K562 (cell line): Measurements from ENCODE around the gene CXCR5. TPM values are rescaled to one million over a fixed set of nuclear protein-coding genes. Genes with fewer than 3 reads are reported as not detected.

Source experiments
- ATAC-seq: fragments of 200-7000 bp; cut with Tn5 transposase; 3 replicates; pipeline ENCODE4 v1.9.1; 2020; ENCODE audit warnings: moderate library complexity
- BruUV-seq: library from RNA; stranded (reverse); fragments of 400-500 nt; replicated peaks from 2 replicates; lab custom pipeline; 2021; lab: Mats Ljungman, UMichigan
- CTCF ChIA-PET: fragments of 300-600 bp; formaldehyde crosslinking; extraction: SDS; loops from one replicate; lab custom pipeline; 2021; ENCODE audit warnings: low intra/inter-chr PET ratio; lab: Yijun Ruan, JAX
- POLR2A ChIA-PET: fragments of 300-600, 350-650 bp; sonication (Branson Sonifier 250); formaldehyde crosslinking; extraction: SDS; loops from one replicate; lab custom pipeline; 2021; ENCODE audit warnings: antibody characterized with exemption, inconsistent platforms; lab: Yijun Ruan, JAX
- DNase-seq, 4 experiments: peaks; one replicate each; pipeline versions ENCODE4 v3.0.0 to v3.0.0-alpha.2; 2011 to 2018; ENCODE audit warnings: low spot score in 3 of 4, mixed read lengths in 3 of 4; ENCODE audit errors: extremely low read depth in 1 of 4
- FAIRE-seq: peaks from 2 replicates; lab custom pipeline; 2011; peaks lifted over from hg19 to GRCh38; lab: Jason Lieb, UNC
- H2AFZ ChIP-seq: 2 replicates; pipeline ENCODE4 v1.6.0; 2011; ENCODE audit warnings: low read depth, low read length, control low read depth, inconsistent platforms
- H3K27ac ChIP-seq: fragments of 200-600 bp; 3 replicates; pipeline ENCODE4 v1.8.0; 2011; ENCODE audit warnings: low read depth, mild to moderate bottlenecking, control low read depth, inconsistent platforms, low read length, moderate library complexity, mixed read lengths; ENCODE audit errors: extremely low read depth
- H3K27me3 ChIP-seq, 2 experiments: fragments of 300-600 bp in 1 of 2; 2 replicates in 1 of 2; 3 replicates in 1 of 2; pipeline versions ENCODE4 v1.6.0 to v1.8.0; 2011; ENCODE audit warnings: inconsistent platforms in 2 of 2, low read length in 2 of 2, mild to moderate bottlenecking in 1 of 2, mixed read lengths in 1 of 2, moderate library complexity in 1 of 2; ENCODE audit not compliant: control insufficient read depth in 2 of 2, insufficient read depth in 2 of 2
- H3K36me3 ChIP-seq: fragments of 300-600 bp; 3 replicates; pipeline ENCODE4 v1.8.0; 2011; ENCODE audit warnings: mild to moderate bottlenecking, low read length, inconsistent platforms; ENCODE audit not compliant: control insufficient read depth, insufficient read depth
- H3K4me1 ChIP-seq, 2 experiments: fragments of 200-600 bp in 1 of 2; replicated peaks in 1 of 2; 2 replicates in 1 of 2; 3 replicates in 1 of 2; pipeline versions ENCODE4 v1.5.1 to v1.8.0; 2011; ENCODE audit warnings: inconsistent platforms in 2 of 2, low read length in 2 of 2, mild to moderate bottlenecking in 1 of 2, mixed read lengths in 1 of 2, moderate library complexity in 1 of 2; ENCODE audit not compliant: control insufficient read depth in 2 of 2, insufficient read depth in 2 of 2
- H3K4me2 ChIP-seq: 2 replicates; pipeline ENCODE4 v1.6.1; 2011; ENCODE audit warnings: low read length, control low read depth, inconsistent platforms, mixed read lengths; ENCODE audit not compliant: insufficient read depth
- H3K4me3 ChIP-seq: fragments of 200-600 bp; sonication (generic), shearing (Covaris generic); 2 replicates; pipeline ENCODE4 v1.5.1; 2016; ENCODE audit warnings: control low read depth, inconsistent platforms
- H3K79me2 ChIP-seq: fragments of 200-600 bp; 3 replicates; pipeline ENCODE4 v1.8.0; 2011; ENCODE audit warnings: low read length, inconsistent platforms; ENCODE audit not compliant: control insufficient read depth, insufficient read depth
- H3K9ac ChIP-seq, 2 experiments: 2 replicates each; pipeline versions ENCODE4 v1.6.0 to v1.6.1; 2011; ENCODE audit warnings: low read depth in 2 of 2, low read length in 2 of 2, control low read depth in 1 of 2, inconsistent platforms in 1 of 2, mild to moderate bottlenecking in 1 of 2, mixed read lengths in 1 of 2; ENCODE audit not compliant: insufficient read depth in 1 of 2
- H3K9me1 ChIP-seq: one replicate; pipeline ENCODE4 v1.6.0; 2011; ENCODE audit warnings: inconsistent platforms, mild to moderate bottlenecking, low read length, moderate library complexity; ENCODE audit not compliant: control insufficient read depth, insufficient read depth
- H3K9me3 ChIP-seq: replicated peaks from 2 replicates; pipeline ENCODE4 v1.5.1; 2011; ENCODE audit warnings: low read depth, low read length, inconsistent platforms; ENCODE audit not compliant: control insufficient read depth, insufficient read depth
- H4K20me1 ChIP-seq: replicated peaks from 2 replicates; pipeline ENCODE4 v1.6.1; 2011; ENCODE audit warnings: low read length, inconsistent platforms, mixed read lengths; ENCODE audit not compliant: control insufficient read depth, insufficient read depth
- ATF3 ChIP-seq, 2 experiments: fragments of 450-650 bp in 1 of 2; sonication (generic) in 1 of 2; formaldehyde crosslinking in 1 of 2; IDR thresholded peaks in 1 of 2; conservative IDR thresholded peaks in 1 of 2; 2 replicates each; pipeline versions ENCODE4 v1.6.1 to v1.8.1; 2016 to 2023; ENCODE audit warnings: mild to moderate bottlenecking in 2 of 2, moderate library complexity in 2 of 2, inconsistent platforms in 1 of 2, missing genetic modification reagents in 1 of 2
- CBFB ChIP-seq: sonication (generic); formaldehyde crosslinking; IDR thresholded peaks from 2 replicates; pipeline ENCODE4 v1.4.0; 2020; ENCODE audit warnings: mild to moderate bottlenecking, missing genetic modification reagents
- CBX2 ChIP-seq: fragments of 200-600 bp; sonication (generic); IDR thresholded peaks from one replicate; pipeline ENCODE4 v1.6.1; 2012; ENCODE audit warnings: mild to moderate bottlenecking, low read length, inconsistent platforms; ENCODE audit not compliant: insufficient read depth, poor library complexity, severe bottlenecking
- JUND ChIP-seq, 2 experiments: IDR thresholded peaks; 2 replicates in 1 of 2; 3 replicates in 1 of 2; pipeline ENCODE4 v1.6.1; 2011; ENCODE audit warnings: borderline replicate concordance in 2 of 2, low read depth in 2 of 2, low read length in 2 of 2, improper control_type of control experiment in 1 of 2, missing biosample characterization in 1 of 2, missing genetic modification characterization in 1 of 2, missing genetic modification reagents in 1 of 2
- MTA2 ChIP-seq: fragments of 450-650 bp; IDR thresholded peaks from 2 replicates; pipeline ENCODE4 v1.6.1; 2016; ENCODE audit warnings: low read depth
- PRDM10 ChIP-seq: fragments of 450-650 bp; IDR thresholded peaks from 2 replicates; pipeline ENCODE4 v1.6.1; 2018; ENCODE audit not compliant: partially characterized antibody
- SRSF3 ChIP-seq: fragments of 200-400 bp; formaldehyde crosslinking; IDR thresholded peaks from 2 replicates; pipeline ENCODE4 v1.6.1; 2016; ENCODE audit warnings: mild to moderate bottlenecking, low read length, moderate library complexity; ENCODE audit not compliant: insufficient read depth
- YBX1 ChIP-seq: fragments of 450-650 bp; IDR thresholded peaks from 2 replicates; pipeline ENCODE4 v1.7.1; 2016; ENCODE audit warnings: mild to moderate bottlenecking
- ZNF655 ChIP-seq: fragments of 250-450 bp; sonication (Bioruptor Pico); IDR thresholded peaks from 2 replicates; pipeline ENCODE4 v1.5.0; 2021
- in situ Hi-C: fragments of 300-500 bp; cut with MboI; formaldehyde crosslinking; loops from 4 replicates; pipeline ENCODE4 v1.15.0; 2018; ENCODE audit warnings: inconsistent platforms, mixed read lengths
- intact Hi-C: fragments of 100-400 bp; cut with micrococcal nuclease; formaldehyde crosslinking; loops from 2 replicates; pipeline ENCODE4 v1.14.2; 2022
- polyA plus RNA-seq, 8 experiments: library from polyadenylated mRNA; depleted of rRNA in 4 of 8; stranded (reverse) in 5 of 8; unstranded in 3 of 8; fragments of >200 nt; fragmentation: Nextera tagmentation in 2 of 8; fragmentation: Illumina TruSeq in 1 of 8; extraction: Ambion mirVana in 2 of 8; extraction: Trizol in 1 of 8; gene quantifications; 2 replicates each; pipeline versions ENCODE4 v1.2.1 to v1.2.3, GENCODE V29; 2011 to 2014; ENCODE audit warnings: inconsistent platforms in 1 of 8, missing spikeins in 1 of 8
- total RNA-seq, 7 experiments: library from RNA; depleted of rRNA in 6 of 7; stranded (reverse); fragments of >200 nt in 6 of 7; fragmentation: Illumina TruSeq in 2 of 7; extraction: Trizol in 2 of 7; gene quantifications; 2 replicates each; pipeline versions ENCODE4 v1.2.1 to v1.2.3, GENCODE V29; 2011 to 2021; ENCODE audit warnings: low replicate concordance in 1 of 7

The CXCR5 gene
- total and polyA plus RNA-seq, 9 of the 15 experiments (the other 6 are each of a cell fraction or from before 2014, with no cell fraction given), result 0.03 to 0.06 TPM; not detected in 7

- Histone ChIP-seq H3K4me1 (peaks cover 5 to 22% of the 10 kb centered on the region in 2 experiments; a peak in 3 of 5 replicates), H3K4me3 (no peak overlapping the region), H4K20me1 (no peaks in the 10 kb centered on the region), H3K9me3 (no peaks in the 10 kb centered on the region; the same call in 1 of the 2 replicates), H3K27me3 (no peaks in the 10 kb centered on the region), H3K4me2 (no peak overlapping the region), H2AFZ (peak overlapping the region; percentile 71), H3K9me1 (no peaks in the 10 kb centered on the region), H3K27ac (peak overlapping the region; percentile 6; the same call in 2 of the 3 replicates), H3K79me2 (no peaks in the 10 kb centered on the region), H3K36me3 (no peaks in the 10 kb centered on the region), H3K9ac (no peak overlapping the region)
- intact Hi-C loops (no loop called here), in situ Hi-C loops (no loop called here)
- POLR2A ChIA-PET, result interaction anchor here (1.0 to 1.7 kb wide), 3 partner anchors 13 to 53 kb away, joined by 3 to 6 read pairs (median 5); no protein-coding TSS in a partner anchor
- FAIRE-seq (no peak), DNase-seq (peak; percentile 36 to 45 (median 40)), ATAC-seq (peak; percentile 39; the same call in 2 of the 3 replicates)
- BruUV-seq, result no TSS peak
- CTCF ChIA-PET, result no interaction called here
- TF ChIP-seq JUND (IDR thresholded peaks at IDR 0.05; ENCODE audit: borderline replicate concordance, low read depth, low read length), result 0 out of 2 replicates have a peak, but pooled peaks have one; percentile 19
- TF ChIP-seq JUND (tag; IDR thresholded peaks at IDR 0.05; ENCODE audit: borderline replicate concordance, low read depth, low read length), result no peak
- no peak for TF ChIP-seq CBX2
- TF ChIP-seq MTA2, result no peak
- no peak for TF ChIP-seq ZNF655 (CRISPR knock-in tag)
- TF ChIP-seq ATF3 (IDR thresholded peaks at IDR 0.05), result peak; percentile 19; the same call in 1 of the 2 replicates
- TF ChIP-seq ATF3 (CRISPR knock-in tag; conservative IDR thresholded peaks at IDR 0.05), result no peak
- no peak for TF ChIP-seq YBX1
- no peak for TF ChIP-seq CBFB
- TF ChIP-seq SRSF3, result no peak
- TF ChIP-seq PRDM10, result peak; percentile 30
Measured at GRCh38 chr11:118845369-118845768, 38.3 kb upstream of the CXCR5 start.
